Measurements from ENCODE around the gene ANXA9.

The ANXA9 gene

GRCh38 chr1:150963321-150964163 is 18.6 kb upstream of the ANXA9 start:
- TF ChIP-seq, protein P1, sequence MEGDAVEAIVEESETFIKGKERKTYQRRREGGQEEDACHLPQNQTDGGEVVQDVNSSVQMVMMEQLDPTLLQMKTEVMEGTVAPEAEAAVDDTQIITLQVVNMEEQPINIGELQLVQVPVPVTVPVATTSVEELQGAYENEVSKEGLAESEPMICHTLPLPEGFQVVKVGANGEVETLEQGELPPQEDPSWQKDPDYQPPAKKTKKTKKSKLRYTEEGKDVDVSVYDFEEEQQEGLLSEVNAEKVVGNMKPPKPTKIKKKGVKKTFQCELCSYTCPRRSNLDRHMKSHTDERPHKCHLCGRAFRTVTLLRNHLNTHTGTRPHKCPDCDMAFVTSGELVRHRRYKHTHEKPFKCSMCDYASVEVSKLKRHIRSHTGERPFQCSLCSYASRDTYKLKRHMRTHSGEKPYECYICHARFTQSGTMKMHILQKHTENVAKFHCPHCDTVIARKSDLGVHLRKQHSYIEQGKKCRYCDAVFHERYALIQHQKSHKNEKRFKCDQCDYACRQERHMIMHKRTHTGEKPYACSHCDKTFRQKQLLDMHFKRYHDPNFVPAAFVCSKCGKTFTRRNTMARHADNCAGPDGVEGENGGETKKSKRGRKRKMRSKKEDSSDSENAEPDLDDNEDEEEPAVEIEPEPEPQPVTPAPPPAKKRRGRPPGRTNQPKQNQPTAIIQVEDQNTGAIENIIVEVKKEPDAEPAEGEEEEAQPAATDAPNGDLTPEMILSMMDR (IDR thresholded peaks at IDR 0.05): no peak

DNA sequence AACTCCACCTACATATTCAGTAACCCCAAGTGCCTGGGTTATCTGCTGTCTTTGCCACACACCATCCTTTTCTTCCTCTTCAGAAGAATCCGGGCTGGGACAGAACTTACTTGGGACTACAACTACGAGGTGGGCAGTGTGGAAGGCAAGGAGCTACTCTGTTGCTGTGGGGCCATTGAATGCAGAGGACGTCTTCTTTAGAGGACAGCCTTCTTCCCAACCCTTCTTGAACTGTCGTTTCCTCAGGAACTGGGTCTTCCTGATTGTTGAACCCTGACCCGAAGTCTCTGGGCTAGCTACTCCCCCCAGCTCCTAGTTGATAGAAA is 18.0 kb upstream of the ANXA9 start:
- TF ChIP-seq, protein P1 (IDR thresholded peaks at IDR 0.05): no peak

GRCh38 chr1:150965605-150966004 is 16.5 kb upstream of the ANXA9 start:
- TF ChIP-seq, protein P1 (IDR thresholded peaks at IDR 0.05): no peak

- TF ChIP-seq, protein P1 (IDR thresholded peaks at IDR 0.05): no peak
These were observed 16.1 kb upstream of the ANXA9 start for GRCh38 chr1:150966011-150966410.

DNA sequence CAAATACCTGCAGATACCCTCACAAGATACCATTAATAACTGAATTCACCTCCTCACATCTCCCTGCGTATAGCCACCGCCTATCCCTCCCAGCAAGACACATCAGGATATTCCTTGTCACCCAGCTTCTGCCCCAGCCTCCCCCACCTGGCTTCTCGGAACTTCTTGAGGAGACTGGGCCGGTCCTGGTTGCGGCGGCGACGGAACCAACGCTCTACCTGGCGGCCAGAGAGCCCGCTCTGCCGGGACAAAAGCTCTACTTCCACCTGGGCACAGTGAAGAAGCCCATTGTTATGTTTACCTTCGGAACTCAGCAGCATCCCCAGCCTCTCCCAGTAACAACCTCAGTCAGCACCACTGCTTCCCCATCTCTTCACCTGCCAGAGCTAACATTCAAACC is 14.2 kb upstream of the ANXA9 start:
- TF ChIP-seq, protein P1 (IDR thresholded peaks at IDR 0.05): no peak

DNA sequence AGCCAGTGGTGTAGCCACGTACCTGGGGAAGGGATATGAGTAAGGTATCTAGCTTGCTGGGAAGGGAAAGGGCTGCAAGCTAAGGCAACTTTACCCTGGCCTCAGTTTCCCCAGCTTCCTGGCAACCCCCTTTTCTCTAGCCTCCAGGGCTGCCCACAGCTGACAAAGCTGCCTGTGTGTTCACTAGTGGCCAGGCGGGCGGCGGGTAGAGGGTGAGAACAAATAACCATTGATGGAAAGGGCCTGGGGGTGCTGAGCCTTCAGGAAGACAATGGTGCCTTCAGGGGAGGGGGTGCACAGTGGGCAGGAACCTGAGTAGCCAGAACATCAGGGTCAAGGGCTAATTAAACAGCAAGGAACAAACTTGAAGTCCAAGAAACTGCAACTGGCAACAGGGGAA is 13.6 kb upstream of the ANXA9 start:
- TF ChIP-seq, protein P1 (IDR thresholded peaks at IDR 0.05): no peak

GRCh38 chr1:150969626-150970025 is 12.5 kb upstream of the ANXA9 start:
- TF ChIP-seq, protein P1 (IDR thresholded peaks at IDR 0.05): no peak
